Activated CD4-positive, alpha-beta T cell treated with anti-CD3 and anti-CD28 coated beads, Interleukin-2, amount 10 ng/mL, durations not matched to agents 24 days and 14 days (primary cell): ENCODE measurements around the gene UGT1A10. TPM values are rescaled to one million over a fixed set of nuclear protein-coding genes. Genes with fewer than 3 reads are reported as not detected.

Experiments used
- DNase-seq: peaks from one replicate; pipeline ENCODE4 v3.0.0; 2022
- H3K27ac Mint-ChIP-seq: one replicate; pipeline ENCODE4 v1.8.0; 2022; ENCODE audit warnings: mild to moderate bottlenecking, mixed read lengths
- H3K27me3 Mint-ChIP-seq: one replicate; pipeline ENCODE4 v1.8.0; 2022; ENCODE audit warnings: mixed read lengths
- H3K36me3 Mint-ChIP-seq: one replicate; pipeline ENCODE4 v1.8.0; 2022; ENCODE audit warnings: low read depth, mild to moderate bottlenecking, mixed read lengths
- H3K4me1 Mint-ChIP-seq: one replicate; pipeline ENCODE4 v1.8.0; 2021; ENCODE audit warnings: mixed read lengths
- H3K4me3 Mint-ChIP-seq: one replicate; pipeline ENCODE4 v1.8.0; 2022; ENCODE audit warnings: mild to moderate bottlenecking, moderate library complexity, mixed read lengths
- H3K9me3 Mint-ChIP-seq: one replicate; pipeline ENCODE4 v1.8.0; 2021; ENCODE audit warnings: mixed read lengths
- intact Hi-C: fragments of 100-400 bp; cut with micrococcal nuclease; formaldehyde crosslinking; loops from one replicate; pipeline ENCODE4 v1.15.1; 2023
- total RNA-seq: library from RNA; stranded (reverse); gene quantifications from 2 replicates; pipeline ENCODE4 v1.2.3, GENCODE V29; 2022

Gene UGT1A10
- total RNA-seq, 1 donor from 2014 or later = not detected

DNA sequence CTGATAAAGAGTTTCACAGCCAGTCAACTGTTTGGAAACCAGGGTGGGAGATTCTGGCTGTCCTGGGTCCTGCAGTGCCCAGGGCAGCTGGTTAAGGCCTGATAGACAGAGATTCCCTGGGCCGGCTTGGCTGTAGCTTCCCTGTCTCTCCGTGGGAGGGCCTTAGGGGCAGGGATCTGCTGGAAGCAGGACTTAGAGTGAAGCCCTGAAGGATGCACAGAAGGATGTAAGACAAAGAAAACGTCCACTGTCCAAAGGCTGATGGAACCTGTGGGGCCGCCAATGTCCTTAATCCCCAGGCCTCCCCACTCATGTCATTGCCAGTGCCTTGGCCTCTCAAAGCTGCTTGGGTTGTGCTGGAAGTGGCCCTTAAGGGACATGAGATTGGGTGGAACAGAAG is 174.8 kb downstream of the UGT1A10 start:
- Mint-ChIP-seq H3K27me3 (peaks cover 9% of the 10 kb centered on the region), H3K4me3 (no peak overlapping the region), H3K36me3 (no peaks in the 10 kb centered on the region), H3K9me3 (no peaks in the 10 kb centered on the region), H3K27ac (no peak overlapping the region), H3K4me1 (no peaks in the 10 kb centered on the region)
- intact Hi-C loops = no loop called here
- DNase-seq = no peak

DNA sequence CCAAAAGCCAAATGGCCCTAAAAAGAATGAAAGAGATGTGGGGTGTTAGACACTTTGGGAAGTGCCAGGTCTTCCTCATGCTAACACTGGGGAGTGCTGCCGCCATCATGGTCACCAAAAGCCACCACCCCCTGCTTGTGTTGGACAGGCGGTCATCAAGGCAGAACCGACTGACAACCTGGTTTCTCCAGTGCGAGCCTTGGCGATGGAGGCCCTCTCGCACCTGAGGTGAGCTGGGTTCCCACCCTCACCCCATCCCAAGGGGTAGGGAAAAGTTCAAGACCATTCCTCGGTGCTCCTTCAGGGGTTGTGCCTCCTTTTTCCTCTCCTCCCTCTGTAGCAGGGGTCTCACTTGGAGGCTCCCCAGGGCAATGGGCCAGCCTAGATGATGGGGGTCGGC is 175.5 kb downstream of the UGT1A10 start:
- intact Hi-C loops = no loop called here
- peaks cover 12% of the 10 kb centered on the region for H3K27me3 Mint-ChIP-seq
- no peaks in the 10 kb centered on the region for H3K4me1 Mint-ChIP-seq
- H3K9me3 Mint-ChIP-seq = no peaks in the 10 kb centered on the region
- H3K27ac Mint-ChIP-seq = no peak overlapping the region
- DNase-seq = no peak
- H3K4me3 Mint-ChIP-seq = no peak overlapping the region
- H3K36me3 Mint-ChIP-seq = no peaks in the 10 kb centered on the region

DNA sequence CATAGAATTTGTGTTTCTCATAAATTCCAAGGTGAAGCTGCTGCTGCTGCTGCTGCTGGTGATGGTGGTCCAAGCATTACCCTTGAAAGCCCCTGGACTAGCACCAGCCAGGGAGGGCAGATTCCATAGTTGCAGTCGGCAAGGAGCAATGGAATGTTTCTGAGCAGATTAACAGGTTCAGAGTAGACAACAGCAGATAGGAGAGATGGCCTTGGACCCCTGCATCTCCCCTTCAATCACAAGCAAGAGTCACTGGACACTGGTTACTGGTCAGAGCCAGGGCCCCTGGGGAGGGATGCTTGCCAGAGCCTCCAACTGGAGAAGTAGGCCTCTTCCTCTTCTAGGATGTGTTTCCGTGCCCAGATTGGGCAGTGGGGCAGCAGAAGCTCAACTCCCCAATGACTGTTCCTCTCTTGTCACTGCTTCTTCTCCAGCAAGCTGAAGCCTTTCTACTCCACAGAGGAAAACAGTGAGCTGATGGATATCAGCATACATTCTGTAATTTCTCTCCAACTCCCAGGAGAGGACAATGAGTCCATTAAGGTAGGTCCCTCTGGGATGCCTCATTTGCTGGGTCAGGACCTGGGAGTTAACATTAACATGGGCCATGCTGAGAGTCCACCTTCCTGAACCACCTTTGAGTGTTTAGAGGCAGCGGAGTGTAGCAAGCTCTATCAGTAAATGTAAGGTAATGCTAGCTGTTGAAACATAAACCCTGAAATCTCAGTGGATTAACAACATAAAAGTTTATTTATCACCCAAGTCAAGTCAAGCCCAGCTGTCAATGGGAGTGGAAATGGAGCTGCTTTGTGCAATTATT is 177.2 kb downstream of the UGT1A10 start:
- no peak for DNase-seq
- Mint-ChIP-seq H3K27ac (no peak overlapping the region), H3K4me1 (no peaks in the 10 kb centered on the region), H3K4me3 (no peak overlapping the region), H3K36me3 (no peaks in the 10 kb centered on the region), H3K27me3 (peaks cover 12% of the 10 kb centered on the region), H3K9me3 (no peaks in the 10 kb centered on the region)
- intact Hi-C loops = no loop called here

DNA sequence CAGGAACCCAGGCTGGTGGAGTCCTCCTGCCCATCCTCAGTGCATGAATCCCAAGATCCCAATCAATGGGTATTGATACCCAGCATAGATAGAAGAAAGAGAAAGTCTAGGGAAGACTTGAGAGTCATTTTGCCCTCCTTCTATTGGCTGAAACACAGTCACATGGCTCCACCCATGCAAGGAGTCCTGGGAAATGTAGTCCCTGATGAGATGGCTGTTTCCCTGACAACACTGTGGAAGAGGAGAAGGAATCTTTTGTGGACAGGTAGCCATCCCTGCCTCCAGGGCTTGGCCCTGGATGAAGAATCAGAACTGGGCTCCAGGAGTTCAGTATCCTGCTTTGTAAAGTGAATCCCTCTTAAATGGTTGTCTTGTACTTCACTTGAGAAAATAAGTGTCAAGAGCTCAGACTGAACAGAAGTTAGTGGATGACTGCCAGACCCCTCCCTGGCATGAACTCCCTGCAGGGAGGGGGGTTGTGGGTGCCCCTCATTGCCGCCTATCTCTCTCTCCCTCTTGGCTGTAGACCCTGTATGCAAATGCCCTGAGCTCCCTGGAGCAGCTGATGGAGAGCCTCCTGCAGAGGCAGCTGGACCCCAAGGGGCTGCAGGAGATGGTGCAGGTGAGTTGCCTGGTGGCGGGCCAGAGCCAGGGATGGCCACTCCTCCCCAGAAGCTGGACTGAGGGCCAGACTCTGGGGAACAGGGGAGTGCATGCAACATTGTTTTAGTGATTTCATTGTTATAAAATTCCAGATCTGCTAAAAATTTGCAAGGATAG is 178.0 kb downstream of the UGT1A10 start:
- no peak for DNase-seq
- H3K9me3 Mint-ChIP-seq = no peaks in the 10 kb centered on the region
- intact Hi-C loops = no loop called here

DNA sequence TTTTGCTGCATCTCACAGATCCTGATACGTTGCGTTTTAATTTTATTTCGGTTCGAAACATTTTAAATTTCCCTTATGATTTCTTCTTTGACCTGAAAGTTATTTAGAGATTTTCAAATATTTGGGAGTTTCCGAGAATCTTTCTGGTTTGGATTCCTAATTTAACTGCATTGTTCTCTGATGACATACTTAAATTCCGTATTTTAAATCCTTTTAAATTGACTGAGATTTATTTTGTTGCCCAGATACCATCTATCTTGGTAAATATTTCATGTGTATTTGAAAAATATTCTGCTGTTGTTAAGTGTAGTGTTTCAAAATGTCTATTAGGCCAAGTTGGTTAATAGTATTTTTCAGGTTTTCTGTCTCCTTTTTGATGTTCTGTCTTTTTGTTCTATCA is 179.6 kb downstream of the UGT1A10 start:
- Mint-ChIP-seq H3K4me3 (no peak overlapping the region), H3K4me1 (no peaks in the 10 kb centered on the region), H3K27me3 (peaks cover 10% of the 10 kb centered on the region), H3K36me3 (no peaks in the 10 kb centered on the region), H3K27ac (no peak overlapping the region), H3K9me3 (no peaks in the 10 kb centered on the region)
- intact Hi-C loops = no loop called here
- DNase-seq = no peak

More for the DNA sequence above, 178.0 kb downstream of the UGT1A10 start:
- peaks cover 12% of the 10 kb centered on the region for H3K27me3 Mint-ChIP-seq
- H3K27ac Mint-ChIP-seq = no peak overlapping the region
- no peak overlapping the region for H3K4me3 Mint-ChIP-seq
- no peaks in the 10 kb centered on the region for H3K4me1 Mint-ChIP-seq
- no peaks in the 10 kb centered on the region for H3K36me3 Mint-ChIP-seq

DNA sequence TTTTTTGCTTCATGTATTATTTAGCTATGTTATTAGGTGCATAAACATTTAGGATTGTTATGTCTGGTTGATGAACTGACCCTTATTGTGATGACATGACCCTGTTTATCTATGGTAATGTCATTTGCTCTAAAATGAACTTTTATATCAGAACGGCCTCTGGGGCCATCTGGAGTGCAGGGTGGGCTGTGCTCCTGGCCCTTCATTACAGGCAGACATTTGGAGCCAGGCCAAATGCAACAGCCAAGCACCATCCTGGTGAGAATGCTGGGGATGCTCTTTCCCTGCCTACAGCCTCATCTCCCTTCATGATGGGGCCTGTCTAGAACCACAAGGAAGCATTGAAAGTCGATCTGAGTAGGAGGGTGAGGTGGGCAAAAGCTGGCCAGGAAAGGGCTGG is 180.1 kb downstream of the UGT1A10 start:
- Mint-ChIP-seq H3K9me3 (no peaks in the 10 kb centered on the region), H3K4me3 (no peak overlapping the region), H3K27me3 (peaks cover 10% of the 10 kb centered on the region), H3K36me3 (no peaks in the 10 kb centered on the region), H3K27ac (no peak overlapping the region), H3K4me1 (no peaks in the 10 kb centered on the region)
- intact Hi-C loops = no loop called here
- no peak for DNase-seq

DNA sequence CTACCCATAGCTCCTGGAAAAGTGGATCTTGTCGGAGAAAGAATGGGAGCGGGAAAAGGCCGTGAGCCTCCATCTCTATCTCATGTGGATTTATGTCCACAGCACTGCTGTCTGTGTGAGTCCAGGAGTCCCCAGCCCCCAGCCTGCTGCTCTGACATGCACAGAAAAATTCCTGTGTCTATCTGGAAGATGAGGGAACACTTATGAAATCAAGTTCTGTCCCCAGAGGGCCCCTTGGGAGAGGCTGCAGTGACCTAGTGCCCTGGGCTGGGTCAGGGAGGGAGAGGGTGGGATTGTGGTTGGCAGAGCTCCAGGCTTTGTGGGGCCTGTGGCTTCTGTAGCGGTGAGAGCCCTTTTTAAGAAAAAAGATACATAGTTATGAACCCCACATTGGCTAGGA is 180.5 kb downstream of the UGT1A10 start:
- no peak for DNase-seq
- Mint-ChIP-seq H3K9me3 (no peaks in the 10 kb centered on the region), H3K27me3 (peaks cover 10% of the 10 kb centered on the region), H3K27ac (no peak overlapping the region), H3K4me3 (no peak overlapping the region), H3K4me1 (no peaks in the 10 kb centered on the region), H3K36me3 (no peaks in the 10 kb centered on the region)
- intact Hi-C loops = no loop called here

DNA sequence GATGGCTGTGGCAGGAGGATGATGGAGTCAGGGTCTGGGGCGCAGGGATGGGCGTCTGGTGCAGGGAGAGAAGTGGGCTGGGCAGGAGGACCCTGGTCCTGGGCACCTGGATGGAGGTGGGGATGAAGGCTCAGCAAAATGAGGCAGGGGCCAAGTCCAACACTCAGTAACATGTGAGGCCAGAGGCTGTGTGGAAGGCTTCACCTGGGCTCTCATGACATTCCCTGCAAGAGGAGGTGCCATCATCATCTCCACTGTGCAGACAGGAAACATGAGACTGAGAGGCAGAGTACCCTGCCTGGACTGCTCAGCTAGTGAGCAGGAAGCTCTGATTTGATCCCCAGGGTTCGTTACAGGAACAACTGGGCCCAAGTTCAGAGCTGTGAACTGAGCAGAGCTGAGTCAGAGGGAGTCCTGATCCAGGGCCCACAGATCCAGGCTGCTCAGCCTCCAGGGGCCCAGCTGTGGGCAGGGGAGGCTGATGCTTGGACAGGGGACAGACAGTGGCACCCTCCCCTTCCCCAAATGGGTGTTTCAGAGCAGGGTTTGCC is 181.2 kb downstream of the UGT1A10 start:
- peaks cover 10% of the 10 kb centered on the region for H3K27me3 Mint-ChIP-seq
- intact Hi-C loops = no loop called here
- no peaks in the 10 kb centered on the region for H3K36me3 Mint-ChIP-seq
- no peak for DNase-seq
- H3K27ac Mint-ChIP-seq = no peak overlapping the region
- no peaks in the 10 kb centered on the region for H3K4me1 Mint-ChIP-seq
- H3K4me3 Mint-ChIP-seq = no peak overlapping the region
- no peaks in the 10 kb centered on the region for H3K9me3 Mint-ChIP-seq

DNA sequence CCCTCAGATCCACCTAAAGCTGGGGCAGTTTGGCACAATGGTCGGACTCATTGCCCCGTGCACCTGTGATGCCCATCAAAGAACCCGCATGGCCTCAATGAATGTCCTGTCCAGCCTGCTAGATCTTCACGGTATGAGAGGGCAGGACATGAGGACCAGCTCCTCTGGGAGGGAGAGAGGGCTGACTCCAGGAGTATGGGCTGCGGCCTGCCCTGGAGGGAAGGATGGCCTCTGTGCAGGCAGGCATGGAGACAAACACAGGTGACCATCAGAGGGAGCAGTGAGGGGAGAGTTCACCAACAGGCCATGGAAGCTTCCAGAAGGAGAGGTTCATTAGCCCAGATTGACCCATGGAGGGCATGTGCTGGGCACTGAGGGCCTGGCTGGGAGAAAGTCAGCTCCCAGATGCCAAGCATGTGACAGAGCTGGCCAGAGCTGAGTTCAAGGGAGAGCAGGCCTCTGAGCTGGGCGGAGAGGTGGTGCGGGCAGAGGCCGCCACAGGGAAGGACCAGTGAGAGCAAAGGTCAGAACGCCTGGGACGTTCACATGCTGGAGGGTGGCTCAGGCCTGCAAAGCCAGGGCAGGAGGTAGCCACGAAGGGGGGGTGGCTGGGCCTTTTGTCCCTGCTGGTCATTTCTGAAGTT is 181.9 kb downstream of the UGT1A10 start:
- DNase-seq = no peak
- Mint-ChIP-seq H3K27ac (no peak overlapping the region), H3K36me3 (no peaks in the 10 kb centered on the region)

DNA sequence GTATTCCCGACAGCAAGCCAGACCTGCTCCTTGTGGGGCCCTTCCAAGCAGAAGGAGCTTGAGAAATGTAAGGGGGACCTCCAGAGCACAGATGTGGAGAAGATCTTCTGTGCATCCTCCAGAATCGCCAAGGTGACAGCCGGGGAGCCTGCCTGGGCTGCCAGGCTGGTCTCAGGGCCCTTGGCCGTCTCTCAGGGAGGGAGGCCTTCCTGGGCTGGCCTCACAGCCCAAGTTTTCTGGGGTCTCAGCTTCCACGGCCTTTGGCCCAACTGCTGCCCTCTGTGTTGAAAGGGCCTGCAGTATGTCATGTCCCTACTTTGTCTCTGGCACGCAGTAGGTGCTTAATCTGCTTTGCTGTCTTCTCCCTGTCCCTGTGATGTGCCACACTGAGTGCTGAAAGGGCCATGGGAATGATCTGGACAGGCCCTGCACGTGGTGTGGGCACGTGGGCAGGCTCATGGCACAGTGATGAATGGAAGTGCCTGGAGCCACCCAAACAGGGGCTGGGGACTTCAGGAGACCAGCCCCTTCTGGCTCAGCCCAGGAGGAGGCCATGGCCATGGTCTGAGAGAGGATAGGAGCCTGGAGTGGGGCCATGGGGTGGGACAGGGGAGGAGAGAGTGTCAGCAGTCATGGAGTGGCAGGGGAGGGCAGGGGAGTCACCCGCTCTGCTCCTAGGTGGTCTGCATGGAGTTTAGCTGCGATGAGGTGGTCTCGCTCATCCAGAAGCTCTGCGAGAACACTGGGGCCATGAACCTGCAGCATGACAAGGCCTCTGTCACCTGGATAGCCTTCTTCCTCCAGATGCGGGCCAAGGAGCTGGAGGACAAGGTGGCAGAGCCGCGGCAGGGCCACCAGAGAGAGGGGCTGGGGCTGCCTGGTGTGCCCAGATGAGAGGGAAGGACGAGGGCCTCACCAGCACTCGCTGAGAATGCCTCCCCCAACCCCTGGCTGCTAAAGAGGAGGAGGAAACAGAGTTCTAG is 182.7 kb downstream of the UGT1A10 start:
- no peak for DNase-seq
- no peaks in the 10 kb centered on the region for H3K4me1 Mint-ChIP-seq
- intact Hi-C loops = no loop called here
- no peak overlapping the region for H3K4me3 Mint-ChIP-seq
- H3K27me3 Mint-ChIP-seq = peaks cover 8% of the 10 kb centered on the region
- no peaks in the 10 kb centered on the region for H3K36me3 Mint-ChIP-seq
- H3K27ac Mint-ChIP-seq = no peak overlapping the region
- no peaks in the 10 kb centered on the region for H3K9me3 Mint-ChIP-seq

More for the DNA sequence above, 181.9 kb downstream of the UGT1A10 start:
- Mint-ChIP-seq H3K4me3 (no peak overlapping the region), H3K27me3 (peaks cover 10% of the 10 kb centered on the region), H3K9me3 (no peaks in the 10 kb centered on the region), H3K4me1 (no peaks in the 10 kb centered on the region)
- intact Hi-C loops = no loop called here

DNA sequence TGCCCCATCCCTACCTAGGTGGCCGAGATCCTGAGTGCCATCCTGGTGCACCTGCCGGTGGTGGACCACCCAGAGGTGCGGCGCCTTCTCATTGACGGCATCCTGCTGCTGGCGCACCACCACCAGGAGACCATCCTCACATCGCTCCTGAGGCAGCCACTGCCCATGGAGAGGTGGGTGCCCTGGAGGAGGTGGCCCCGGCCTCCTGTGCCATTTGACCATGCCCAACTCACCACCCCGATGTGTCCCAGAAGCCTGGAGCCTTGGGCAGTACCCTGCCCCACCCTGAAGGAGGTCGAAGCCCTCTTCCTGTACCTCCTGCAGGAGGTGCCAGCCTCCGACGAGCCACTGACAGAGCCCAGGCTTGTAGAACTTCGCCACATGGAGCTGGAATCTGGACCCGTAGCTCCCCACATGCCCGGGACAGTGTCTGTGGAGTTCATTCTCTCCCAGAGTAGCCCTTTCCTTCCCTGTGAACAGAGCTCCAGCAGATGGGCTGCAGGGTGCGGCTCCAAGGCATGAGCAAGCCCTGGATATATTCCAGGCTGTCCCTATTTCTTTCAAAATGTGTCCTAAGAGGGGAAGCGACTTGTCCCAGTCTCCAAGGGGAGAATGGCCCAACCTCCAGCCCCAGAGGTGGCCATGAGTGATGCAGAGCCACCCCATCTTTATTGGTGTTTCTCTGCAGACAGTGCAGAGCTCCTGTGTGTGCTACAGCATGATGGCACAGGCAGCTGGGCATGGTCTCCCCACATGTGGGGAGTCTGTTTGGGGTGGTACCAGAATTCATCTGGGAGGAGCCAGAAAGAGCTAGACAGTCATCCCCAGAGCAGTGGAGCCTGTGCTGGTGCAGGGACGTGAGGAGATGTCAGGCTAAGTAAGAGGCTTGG is 183.9 kb downstream of the UGT1A10 start:
- intact Hi-C loops = no loop called here
- no peaks in the 10 kb centered on the region for H3K36me3 Mint-ChIP-seq
- H3K4me1 Mint-ChIP-seq = no peaks in the 10 kb centered on the region
- H3K27me3 Mint-ChIP-seq = peaks cover 8% of the 10 kb centered on the region
- no peak for DNase-seq
- no peak overlapping the region for H3K4me3 Mint-ChIP-seq
- H3K27ac Mint-ChIP-seq = no peak overlapping the region
- H3K9me3 Mint-ChIP-seq = no peaks in the 10 kb centered on the region

DNA sequence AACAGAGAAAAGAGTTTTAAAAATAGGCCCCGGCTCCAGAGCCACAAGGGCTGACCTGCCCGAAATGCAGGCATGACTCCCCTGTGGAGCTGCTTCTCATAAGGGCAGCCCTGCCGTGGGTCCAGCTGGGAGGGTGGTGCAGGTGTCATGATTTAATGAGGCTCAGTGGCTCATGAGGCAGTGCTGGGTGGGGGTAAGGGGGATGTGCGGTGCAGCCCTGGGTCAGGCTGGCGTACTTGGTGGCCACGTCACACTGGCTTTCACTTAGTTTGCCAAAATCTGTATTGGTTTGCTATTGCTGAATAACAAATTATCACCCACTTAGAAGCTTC is 184.5 kb downstream of the UGT1A10 start:
- H3K4me3 Mint-ChIP-seq = no peak overlapping the region
- no peak for DNase-seq
- H3K27me3 Mint-ChIP-seq = peaks cover 13% of the 10 kb centered on the region
- no peak overlapping the region for H3K27ac Mint-ChIP-seq
- intact Hi-C loops = no loop called here
- no peaks in the 10 kb centered on the region for H3K4me1 Mint-ChIP-seq
- H3K36me3 Mint-ChIP-seq = no peaks in the 10 kb centered on the region
- H3K9me3 Mint-ChIP-seq = no peaks in the 10 kb centered on the region
